GM12878 (cell line): ENCODE data around the gene IDH3G.
"Not testable (repeated sequence)": the region's sequence is repeated elsewhere in the genome, so short reads cannot be mapped to it uniquely, and the experiment has no call there.

Source experiments
- CREM ChIP-seq: IDR thresholded peaks from 2 replicates; pipeline ENCODE4 v1.6.1; 2014; ENCODE audit warnings: antibody characterized with exemption, low read depth
- NR2C2 ChIP-seq: IDR thresholded peaks from 2 replicates; pipeline ENCODE4 v1.6.1; 2011; ENCODE audit warnings: borderline replicate concordance, low read depth; ENCODE audit not compliant: control insufficient read depth, insufficient read length
- POLR2A ChIP-seq: IDR thresholded peaks from 2 replicates; pipeline ENCODE4 v1.6.1; 2011; ENCODE audit warnings: low read depth, mild to moderate bottlenecking, low read length
- RAD21 ChIP-seq: IDR thresholded peaks from 2 replicates; pipeline ENCODE4 v1.6.1; 2011; ENCODE audit warnings: mild to moderate bottlenecking, low read depth, low read length, moderate library complexity; ENCODE audit not compliant: insufficient read depth
- RCOR1 ChIP-seq: conservative IDR thresholded peaks from 2 replicates; pipeline ENCODE4 v1.6.1; 2012; ENCODE audit warnings: low read depth, low read length, improper control_type of control experiment
- SP1 ChIP-seq: IDR thresholded peaks from one replicate; pipeline ENCODE4 v1.6.1; 2011; ENCODE audit warnings: low read depth, low read length
- STAT3 ChIP-seq: IDR thresholded peaks from 2 replicates; pipeline ENCODE4 v1.6.1; 2011; ENCODE audit warnings: low read depth, low read length, improper control_type of control experiment
- ZBED1 ChIP-seq: IDR thresholded peaks from 2 replicates; pipeline ENCODE4 v1.6.1; 2016; ENCODE audit warnings: borderline replicate concordance
- TF ChIP-seq, protein P1 (sequence below), 3 experiments: IDR thresholded peaks in 2 of 3; conservative IDR thresholded peaks in 1 of 3; 2 replicates each; pipeline ENCODE4 v1.5.1; 2011; ENCODE audit warnings: low read depth in 3 of 3, low read length in 3 of 3, mild to moderate bottlenecking in 3 of 3, control low read depth in 2 of 3, moderate library complexity in 2 of 3, inconsistent platforms in 1 of 3, mixed read lengths in 1 of 3; ENCODE audit not compliant: control insufficient read depth in 2 of 3, insufficient read depth in 1 of 3; ENCODE audit errors: extremely low read depth in 1 of 3
- TF ChIP-seq, protein P2 (sequence below): IDR thresholded peaks from 2 replicates; pipeline ENCODE4 v1.6.1; 2011; ENCODE audit warnings: low read depth, mild to moderate bottlenecking, low read length, moderate library complexity, borderline replicate concordance; ENCODE audit errors: extremely low read depth

DNA sequence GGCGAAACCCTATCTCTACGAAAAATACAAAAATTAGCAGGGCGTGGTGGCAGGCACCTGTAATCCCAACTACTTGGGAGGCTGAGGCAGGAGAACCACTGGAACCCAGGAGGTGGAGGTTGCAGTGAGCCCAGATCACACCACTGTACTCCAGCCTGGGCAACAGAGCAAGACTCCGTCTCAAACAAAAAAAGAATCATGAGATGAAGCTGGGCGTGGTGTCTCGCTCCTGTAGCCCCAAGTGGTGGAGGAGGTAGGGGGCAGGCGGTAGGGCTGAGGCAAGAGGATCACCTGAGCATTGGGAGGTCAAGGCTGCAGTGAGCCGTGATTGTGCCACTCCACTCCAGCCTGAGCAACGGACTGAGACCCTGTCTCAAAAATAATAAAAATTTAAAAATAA lies 23.9 kb upstream of the IDH3G start:
- TF ChIP-seq RAD21, POLR2A, ZBED1, RCOR1, STAT3, SP1, NR2C2, CREM: not testable (repeated sequence)
- TF ChIP-seq, protein P1, sequence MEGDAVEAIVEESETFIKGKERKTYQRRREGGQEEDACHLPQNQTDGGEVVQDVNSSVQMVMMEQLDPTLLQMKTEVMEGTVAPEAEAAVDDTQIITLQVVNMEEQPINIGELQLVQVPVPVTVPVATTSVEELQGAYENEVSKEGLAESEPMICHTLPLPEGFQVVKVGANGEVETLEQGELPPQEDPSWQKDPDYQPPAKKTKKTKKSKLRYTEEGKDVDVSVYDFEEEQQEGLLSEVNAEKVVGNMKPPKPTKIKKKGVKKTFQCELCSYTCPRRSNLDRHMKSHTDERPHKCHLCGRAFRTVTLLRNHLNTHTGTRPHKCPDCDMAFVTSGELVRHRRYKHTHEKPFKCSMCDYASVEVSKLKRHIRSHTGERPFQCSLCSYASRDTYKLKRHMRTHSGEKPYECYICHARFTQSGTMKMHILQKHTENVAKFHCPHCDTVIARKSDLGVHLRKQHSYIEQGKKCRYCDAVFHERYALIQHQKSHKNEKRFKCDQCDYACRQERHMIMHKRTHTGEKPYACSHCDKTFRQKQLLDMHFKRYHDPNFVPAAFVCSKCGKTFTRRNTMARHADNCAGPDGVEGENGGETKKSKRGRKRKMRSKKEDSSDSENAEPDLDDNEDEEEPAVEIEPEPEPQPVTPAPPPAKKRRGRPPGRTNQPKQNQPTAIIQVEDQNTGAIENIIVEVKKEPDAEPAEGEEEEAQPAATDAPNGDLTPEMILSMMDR (IDR thresholded peaks at IDR 0.05 in 2 of 3, conservative IDR thresholded peaks at IDR 0.05 in 1 of 3; ENCODE audit: control insufficient read depth in 2 of 3, extremely low read depth in 1 of 3, insufficient read depth in 1 of 3, low read depth in 3 of 3, low read length in 3 of 3), result not testable (repeated sequence)
- TF ChIP-seq, protein P2, sequence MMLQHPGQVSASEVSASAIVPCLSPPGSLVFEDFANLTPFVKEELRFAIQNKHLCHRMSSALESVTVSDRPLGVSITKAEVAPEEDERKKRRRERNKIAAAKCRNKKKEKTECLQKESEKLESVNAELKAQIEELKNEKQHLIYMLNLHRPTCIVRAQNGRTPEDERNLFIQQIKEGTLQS, result not testable (repeated sequence)
